Right lobe of liver (tissue), 4 donors: ENCODE data around the gene STK38L.

ENCODE experiments used
- CTCF ChIP-seq, 4 donors: fragments of 200-600 bp in 3 of 4; fragments of 450-650 bp in 1 of 4; IDR thresholded peaks; one replicate each; pipeline versions ENCODE4 v1.5.1 to v1.8.0; 2016 to 2022; ENCODE audit warnings: antibody characterized with exemption in 4 of 4, mild to moderate bottlenecking in 2 of 4
- POLR2A ChIP-seq: fragments of 450-650 bp; IDR thresholded peaks from one replicate; pipeline ENCODE4 v1.6.1; 2017; ENCODE audit warnings: antibody characterized with exemption, mild to moderate bottlenecking
- donor health status: DM: no; HTN: no; CAD: no.
- donor health status: DM: no; HTN: no; CAD: no.
- donor health status: DM: no; HTN: yes; CAD: no.

- no peak for TF ChIP-seq CTCF (IDR thresholded peaks at IDR 0.05)
- no peak for TF ChIP-seq POLR2A
These were observed 46.0 kb upstream of the STK38L start for GRCh38 chr12:27198036-27198435.
